ENCODE data around the gene FOXN3.

FOXN3 gene

GRCh38 chr14:89340200-89341181 lies 76.5 kb downstream of the FOXN3 start:
- no peak for DNase-seq (ENCODE audit: low read depth in 1 of 2, low spot score in 1 of 2)

DNA sequence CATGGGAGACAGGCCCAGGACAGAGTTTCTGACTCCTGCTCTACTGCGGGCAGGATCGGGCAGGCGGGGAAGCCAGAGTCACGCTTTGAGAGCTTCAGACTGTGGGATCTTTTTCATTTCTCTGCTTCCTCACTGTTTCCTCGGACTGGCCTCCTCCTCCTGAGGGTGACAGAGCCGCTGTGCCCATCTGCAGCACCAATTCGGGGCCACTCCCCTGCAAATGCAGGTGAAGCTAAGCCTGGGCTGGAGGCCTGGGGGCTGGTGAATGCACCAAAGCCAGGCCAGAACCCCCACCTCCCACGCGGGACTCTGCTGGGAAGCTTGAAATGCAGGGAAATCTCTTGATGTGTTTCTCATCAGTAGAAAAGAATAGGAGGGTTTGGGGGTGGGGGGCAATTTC lies 77.5 kb downstream of the FOXN3 start:
- DNase-seq (ENCODE audit: low read depth in 1 of 2, low spot score in 1 of 2): no peak

DNA sequence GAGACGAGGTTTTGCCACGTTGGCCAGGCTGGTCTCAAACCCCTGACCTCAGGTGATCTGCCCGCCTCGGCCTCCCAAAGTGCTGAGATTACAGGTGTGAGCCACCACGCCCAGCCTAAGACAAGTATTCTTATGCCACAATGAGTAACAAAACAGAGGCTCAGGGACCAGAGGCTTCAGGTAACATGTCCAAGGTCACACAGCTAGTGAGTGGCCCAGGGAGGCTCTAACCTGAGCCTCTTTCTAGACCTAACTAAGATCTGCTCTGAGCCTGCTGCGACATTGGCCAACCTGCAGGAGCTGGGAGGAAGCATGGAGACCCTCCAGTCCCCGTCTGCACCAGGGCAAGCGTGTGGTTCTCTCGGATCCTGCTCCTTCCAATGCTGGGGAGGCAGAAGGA lies 77.9 kb downstream of the FOXN3 start:
- DNase-seq (ENCODE audit: low read depth in 1 of 2, low spot score in 1 of 2): no peak

- DNase-seq (ENCODE audit: low read depth in 1 of 2, low spot score in 1 of 2): no peak
Measured at GRCh38 chr14:89336338-89336737, 80.7 kb downstream of the FOXN3 start.

GRCh38 chr14:89332031-89332430 lies 85.0 kb downstream of the FOXN3 start:
- no peak for DNase-seq (ENCODE audit: low read depth in 1 of 2, low spot score in 1 of 2)

DNA sequence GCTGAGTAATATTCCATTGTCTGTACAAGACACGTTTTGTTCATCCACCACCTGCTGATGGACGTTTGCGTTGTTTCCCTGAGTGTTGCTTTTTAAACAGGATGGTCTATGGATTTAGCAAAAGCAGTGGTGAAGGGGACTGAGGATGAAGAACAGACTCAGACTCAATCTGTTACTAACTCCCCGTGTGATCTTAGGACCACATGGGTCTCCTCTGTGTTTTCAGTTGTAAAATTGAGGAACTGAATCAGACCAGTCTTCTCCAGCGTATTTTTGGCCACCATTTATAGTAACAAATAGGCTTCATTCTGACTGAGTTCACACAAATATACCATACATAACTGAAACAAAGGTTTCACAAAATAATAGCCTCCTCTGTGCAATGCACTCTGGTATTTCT lies 85.6 kb downstream of the FOXN3 start:
- DNase-seq (ENCODE audit: low read depth in 1 of 2, low spot score in 1 of 2): no peak

DNA sequence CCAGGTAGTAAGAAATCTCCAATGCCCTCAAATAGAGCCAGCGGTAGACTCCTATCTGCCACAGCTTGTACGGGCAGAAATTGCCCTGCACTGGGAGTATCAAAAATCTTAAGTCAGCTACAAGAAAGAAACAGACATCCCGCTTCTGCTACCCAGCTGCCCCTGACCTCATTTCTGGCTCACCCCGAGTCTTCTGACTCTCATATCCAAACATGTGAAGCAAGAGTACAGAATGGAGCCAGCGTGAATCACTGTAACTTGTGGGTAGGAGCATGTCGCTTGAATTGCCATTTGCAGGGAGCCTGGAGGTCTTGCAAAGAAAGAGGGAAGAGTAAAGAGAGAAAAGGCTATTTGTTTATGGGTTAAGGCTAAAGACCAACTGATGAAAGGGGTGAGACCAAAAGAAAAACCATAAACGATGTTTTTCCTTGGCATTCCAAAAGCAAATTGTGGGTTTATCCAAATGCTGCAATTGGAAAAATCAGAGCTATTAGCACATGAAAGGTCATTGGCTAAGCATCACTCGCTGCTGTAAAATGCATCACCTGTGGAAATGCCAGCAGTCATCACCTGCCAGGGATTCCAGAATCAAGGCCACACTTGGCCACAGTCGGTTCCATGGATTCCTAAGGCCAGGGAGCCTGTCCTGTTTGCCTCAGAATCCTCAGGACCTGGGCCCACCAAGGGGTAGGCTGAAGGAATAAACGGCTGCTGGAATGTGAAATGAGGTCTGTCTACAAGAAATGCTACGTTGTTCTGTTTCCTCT lies 86.6 kb downstream of the FOXN3 start:
- no peak for DNase-seq (ENCODE audit: low read depth in 1 of 2, low spot score in 1 of 2)

DNA sequence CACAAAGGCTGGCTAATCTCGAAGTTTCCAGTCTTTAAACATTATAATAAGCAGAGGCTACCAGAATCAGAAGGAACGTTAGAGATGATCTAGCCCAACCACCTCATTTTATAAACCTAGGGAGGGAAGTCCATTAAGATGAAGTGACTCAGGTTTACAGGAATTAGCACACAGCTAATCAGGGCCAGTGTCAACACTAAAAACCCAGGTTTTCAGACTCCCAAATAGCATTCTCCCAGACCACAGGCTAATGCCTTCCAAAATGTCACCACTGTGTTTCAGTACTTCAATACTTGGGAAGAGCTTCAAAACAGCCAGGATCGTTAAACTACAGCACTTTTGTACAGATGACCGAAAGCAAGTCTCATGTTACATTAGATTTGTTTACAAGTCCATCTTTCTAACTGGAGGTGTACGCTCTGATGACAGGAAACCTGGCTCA lies 89.2 kb downstream of the FOXN3 start:
- no peak for DNase-seq (ENCODE audit: low read depth in 1 of 2, low spot score in 1 of 2)

- no peak for DNase-seq (ENCODE audit: low read depth in 1 of 2, low spot score in 1 of 2)
Measured at GRCh38 chr14:89325959-89326358, 91.1 kb downstream of the FOXN3 start.

- DNase-seq (ENCODE audit: low read depth in 1 of 2, low spot score in 1 of 2): no peak
Measured at GRCh38 chr14:89325299-89325883, 91.6 kb downstream of the FOXN3 start.

DNA sequence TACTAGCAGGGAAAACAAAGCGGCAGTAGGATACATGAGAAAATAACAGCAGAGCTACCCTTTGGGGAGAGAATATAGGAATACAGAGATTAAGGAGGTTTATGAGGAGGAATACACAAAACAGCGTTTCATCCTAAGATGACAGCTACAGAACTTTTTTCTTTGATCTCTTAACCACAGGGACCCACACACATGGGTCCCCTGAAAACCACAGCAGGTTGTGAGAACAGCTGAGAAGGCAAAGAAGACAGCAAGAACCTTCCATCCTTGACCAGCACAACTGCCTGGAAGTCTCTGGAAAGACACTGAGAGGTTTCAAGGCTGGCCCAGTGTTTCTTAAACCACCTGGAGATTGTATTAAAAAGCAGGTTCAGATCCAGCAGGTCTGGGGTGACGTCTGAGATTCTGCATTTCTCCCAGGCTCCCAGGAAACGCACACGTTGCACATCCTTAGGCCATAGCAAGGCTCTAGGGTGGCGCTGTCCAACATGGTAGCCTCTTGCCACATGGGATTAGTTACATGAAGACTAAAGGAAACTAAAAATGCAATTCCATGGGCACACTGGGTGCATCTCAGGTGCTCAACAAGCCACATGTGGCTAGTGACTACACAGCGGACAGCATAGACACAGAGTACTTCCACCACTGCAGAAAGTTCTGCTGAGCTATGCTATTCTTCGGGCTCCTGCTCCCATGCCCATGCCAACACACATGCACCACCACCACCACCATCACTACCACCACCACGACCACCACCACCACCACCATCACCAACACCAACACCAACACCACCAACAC lies 92.3 kb downstream of the FOXN3 start:
- no peak for DNase-seq (ENCODE audit: low read depth in 1 of 2, low spot score in 1 of 2)

GRCh38 chr14:89320381-89321000 lies 96.5 kb downstream of the FOXN3 start:
- no peak for DNase-seq (ENCODE audit: low read depth in 1 of 2, low spot score in 1 of 2)

DNA sequence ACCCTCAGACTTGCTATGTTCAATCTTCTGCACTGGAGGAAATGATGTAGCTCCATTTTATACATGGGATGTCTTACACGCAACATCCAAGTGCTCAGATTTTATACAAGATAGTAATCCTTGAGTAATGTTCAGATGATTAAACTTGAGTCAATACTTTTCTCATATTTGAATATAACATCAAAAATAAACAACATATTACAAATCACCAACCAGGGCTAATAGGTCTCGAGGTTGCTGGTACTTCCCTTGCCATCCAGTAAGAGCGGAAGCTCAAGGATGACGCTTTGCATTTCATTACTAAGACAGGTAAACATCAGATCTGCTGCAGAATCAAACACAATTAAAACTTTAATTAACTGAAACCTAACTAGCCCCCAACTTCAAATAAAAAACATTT lies 97.3 kb downstream of the FOXN3 start:
- no peak for DNase-seq (ENCODE audit: low read depth in 1 of 2, low spot score in 1 of 2)

GRCh38 chr14:89317051-89317691 lies 99.9 kb downstream of the FOXN3 start:
- no peak for DNase-seq (ENCODE audit: low read depth in 1 of 2, low spot score in 1 of 2)

- no peak for DNase-seq (ENCODE audit: low read depth in 1 of 2, low spot score in 1 of 2)
Measured at GRCh38 chr14:89315493-89316470, 101.3 kb downstream of the FOXN3 start.

GRCh38 chr14:89314274-89314673 lies 102.8 kb downstream of the FOXN3 start:
- DNase-seq (ENCODE audit: low read depth in 1 of 2, low spot score in 1 of 2): no peak

GRCh38 chr14:89312932-89313331 lies 104.1 kb downstream of the FOXN3 start:
- DNase-seq (ENCODE audit: low read depth in 1 of 2, low spot score in 1 of 2): no peak

GRCh38 chr14:89310211-89310610 lies 106.8 kb downstream of the FOXN3 start:
- no peak for DNase-seq (ENCODE audit: low read depth in 1 of 2, low spot score in 1 of 2)

DNA sequence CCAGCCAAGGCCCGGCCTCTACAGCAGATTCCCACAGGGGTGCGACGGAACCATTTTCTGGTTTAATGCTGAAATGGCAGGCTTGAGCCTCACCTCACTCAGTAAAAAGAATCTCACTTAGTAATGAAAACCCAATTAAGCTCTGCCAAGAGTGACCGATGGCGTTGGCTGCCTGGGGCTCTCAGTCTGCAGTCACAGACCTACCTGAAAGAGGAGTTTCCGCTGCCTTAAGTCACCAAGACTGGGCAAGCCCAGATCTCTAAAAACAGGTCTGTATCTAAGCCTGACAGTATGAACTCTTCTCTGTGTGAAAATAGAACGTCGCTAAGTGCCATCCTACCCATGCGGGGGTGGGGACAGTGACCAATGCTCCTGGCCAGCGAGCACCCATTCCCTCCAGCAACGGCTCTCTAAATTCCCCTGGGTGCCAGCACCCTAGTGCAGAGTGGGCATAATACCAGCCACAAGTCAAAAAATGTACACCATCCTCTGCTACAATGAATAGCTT lies 107.3 kb downstream of the FOXN3 start:
- DNase-seq (ENCODE audit: low read depth in 1 of 2, low spot score in 1 of 2): no peak

Measured in activated CD4-positive, alpha-beta T cell treated with anti-CD3 and anti-CD28 coated beads, Interleukin-2, amount 50 U/mL, for 24 hours (primary cell).